HG02678 (cell line): ENCODE measurements around the gene FUT4.
"Not testable (repeated sequence)": the region's sequence is repeated elsewhere in the genome, so short reads cannot be mapped to it uniquely, and the experiment has no call there.

Experiments used
- ATAC-seq: cut with Tn5 transposase; IDR thresholded peaks from one replicate; pipeline ENCODE4 v1.9.1; 2021; ENCODE audit warnings: mild to moderate bottlenecking, moderate library complexity; ENCODE audit not compliant: unreplicated experiment

The FUT4 gene

GRCh38 chr11:94533206-94533605 lies 10.5 kb upstream of the FUT4 start:
- ATAC-seq: no peak

GRCh38 chr11:94533696-94534630 lies 9.8 kb upstream of the FUT4 start:
- ATAC-seq: no peak

- no peak for ATAC-seq
Measured at GRCh38 chr11:94536386-94536785, 7.3 kb upstream of the FUT4 start.

DNA sequence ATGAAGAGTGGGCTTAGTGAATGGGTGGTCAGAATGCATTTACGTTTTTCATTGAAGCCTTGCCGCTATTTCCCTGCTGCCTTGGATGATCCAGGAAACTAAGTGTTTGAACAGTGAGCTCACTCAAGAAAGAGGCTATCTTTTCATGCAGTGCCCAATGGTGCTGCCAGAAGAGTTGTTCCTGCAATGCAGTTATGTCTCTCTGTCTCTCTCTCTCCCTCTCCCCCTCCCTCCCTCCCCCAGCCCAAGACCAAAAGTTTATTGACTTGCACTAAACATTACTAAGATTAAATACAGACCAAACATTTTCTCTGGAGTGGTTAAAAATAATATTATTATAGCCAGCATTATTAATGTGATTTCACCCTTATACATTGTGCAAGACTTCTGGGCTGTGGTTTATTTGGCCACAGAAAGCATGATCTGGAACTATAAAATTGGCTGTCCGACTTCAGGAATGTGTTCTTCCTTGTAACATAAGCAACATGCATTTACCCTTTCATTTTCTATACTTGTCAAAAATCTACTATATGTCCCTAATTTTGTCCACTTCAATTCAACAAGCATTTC lies 6.6 kb upstream of the FUT4 start:
- ATAC-seq: no peak

- ATAC-seq: no peak
Measured at GRCh38 chr11:94539420-94539819, 4.3 kb upstream of the FUT4 start.

GRCh38 chr11:94544646-94545263 lies 1.0 kb downstream of the FUT4 start:
- ATAC-seq: peak; percentile 3

DNA sequence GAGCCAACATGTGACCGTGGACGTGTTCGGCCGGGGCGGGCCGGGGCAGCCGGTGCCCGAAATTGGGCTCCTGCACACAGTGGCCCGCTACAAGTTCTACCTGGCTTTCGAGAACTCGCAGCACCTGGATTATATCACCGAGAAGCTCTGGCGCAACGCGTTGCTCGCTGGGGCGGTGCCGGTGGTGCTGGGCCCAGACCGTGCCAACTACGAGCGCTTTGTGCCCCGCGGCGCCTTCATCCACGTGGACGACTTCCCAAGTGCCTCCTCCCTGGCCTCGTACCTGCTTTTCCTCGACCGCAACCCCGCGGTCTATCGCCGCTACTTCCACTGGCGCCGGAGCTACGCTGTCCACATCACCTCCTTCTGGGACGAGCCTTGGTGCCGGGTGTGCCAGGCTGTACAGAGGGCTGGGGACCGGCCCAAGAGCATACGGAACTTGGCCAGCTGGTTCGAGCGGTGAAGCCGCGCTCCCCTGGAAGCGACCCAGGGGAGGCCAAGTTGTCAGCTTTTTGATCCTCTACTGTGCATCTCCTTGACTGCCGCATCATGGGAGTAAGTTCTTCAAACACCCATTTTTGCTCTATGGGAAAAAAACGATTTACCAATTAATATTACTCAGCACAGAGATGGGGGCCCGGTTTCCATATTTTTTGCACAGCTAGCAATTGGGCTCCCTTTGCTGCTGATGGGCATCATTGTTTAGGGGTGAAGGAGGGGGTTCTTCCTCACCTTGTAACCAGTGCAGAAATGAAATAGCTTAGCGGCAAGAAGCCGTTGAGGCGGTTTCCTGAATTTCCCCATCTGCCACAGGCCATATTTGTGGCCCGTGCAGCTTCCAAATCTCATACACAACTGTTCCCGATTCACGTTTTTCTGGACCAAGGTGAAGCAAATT lies 1.8 kb downstream of the FUT4 start:
- ATAC-seq: no peak

DNA sequence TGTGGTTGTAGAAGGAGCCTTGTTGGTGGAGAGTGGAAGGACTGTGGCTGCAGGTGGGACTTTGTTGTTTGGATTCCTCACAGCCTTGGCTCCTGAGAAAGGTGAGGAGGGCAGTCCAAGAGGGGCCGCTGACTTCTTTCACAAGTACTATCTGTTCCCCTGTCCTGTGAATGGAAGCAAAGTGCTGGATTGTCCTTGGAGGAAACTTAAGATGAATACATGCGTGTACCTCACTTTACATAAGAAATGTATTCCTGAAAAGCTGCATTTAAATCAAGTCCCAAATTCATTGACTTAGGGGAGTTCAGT lies 2.4 kb downstream of the FUT4 start:
- no peak for ATAC-seq

DNA sequence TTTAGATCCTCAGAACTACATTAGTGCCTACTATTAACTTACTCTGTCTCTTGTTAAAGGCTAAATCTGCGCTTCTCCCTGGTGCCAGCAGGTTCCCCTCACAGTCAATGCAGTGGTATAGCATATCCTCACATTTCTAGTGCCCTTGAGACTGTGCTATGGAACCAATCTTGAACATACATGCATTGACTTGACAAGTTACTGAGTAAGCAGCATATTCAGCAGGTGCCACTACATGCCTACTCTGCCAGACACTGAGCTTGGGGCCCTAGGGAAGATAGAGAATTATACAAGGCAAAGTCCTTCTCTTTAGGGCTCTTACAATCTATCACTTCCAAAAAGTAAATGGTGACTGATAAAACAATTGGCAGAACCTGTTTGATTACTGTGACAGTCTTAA lies 3.2 kb downstream of the FUT4 start:
- ATAC-seq: no peak

DNA sequence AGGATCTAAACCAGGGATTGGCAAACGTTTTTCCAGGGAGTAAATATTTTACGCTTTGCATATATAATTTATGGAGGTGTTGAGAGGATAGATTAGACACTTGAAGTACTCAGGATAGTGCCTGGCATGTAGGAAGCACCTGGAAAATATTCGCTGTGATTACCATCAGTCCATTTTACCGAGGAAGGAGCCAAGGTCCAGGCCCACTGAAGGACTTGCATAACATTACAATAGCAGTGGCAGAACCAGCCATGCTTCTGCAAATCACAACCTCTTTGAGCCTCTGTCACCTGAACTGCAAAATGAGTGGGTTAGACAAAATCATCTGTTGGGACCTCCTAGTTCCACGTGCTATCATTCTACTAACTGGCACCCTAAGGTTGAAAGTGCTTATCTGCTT lies 5.4 kb downstream of the FUT4 start:
- no peak for ATAC-seq

DNA sequence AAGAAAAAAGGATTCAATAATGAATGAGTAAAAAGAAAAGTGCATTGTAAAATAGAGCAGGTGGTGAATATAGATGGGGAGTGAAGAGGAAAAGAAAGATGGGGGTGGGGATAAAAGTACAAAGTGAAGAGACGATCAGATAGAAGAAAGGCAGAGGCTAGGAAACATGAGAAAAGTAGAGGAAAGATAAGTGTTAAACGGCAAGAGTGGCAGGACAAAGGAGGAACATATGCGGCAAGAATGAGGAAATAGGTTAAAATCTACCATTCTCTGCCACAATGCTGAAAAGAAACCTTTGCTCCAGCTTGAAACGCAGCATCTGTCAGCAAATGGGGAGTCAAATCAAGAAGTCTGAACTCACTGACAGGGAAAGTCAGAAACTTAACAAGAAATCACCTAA lies 6.8 kb downstream of the FUT4 start:
- ATAC-seq: peak; percentile 41

GRCh38 chr11:94553938-94554337 lies 10.2 kb downstream of the FUT4 start:
- no peak for ATAC-seq

GRCh38 chr11:94555752-94556329 lies 12.1 kb downstream of the FUT4 start:
- ATAC-seq: not testable (repeated sequence)

DNA sequence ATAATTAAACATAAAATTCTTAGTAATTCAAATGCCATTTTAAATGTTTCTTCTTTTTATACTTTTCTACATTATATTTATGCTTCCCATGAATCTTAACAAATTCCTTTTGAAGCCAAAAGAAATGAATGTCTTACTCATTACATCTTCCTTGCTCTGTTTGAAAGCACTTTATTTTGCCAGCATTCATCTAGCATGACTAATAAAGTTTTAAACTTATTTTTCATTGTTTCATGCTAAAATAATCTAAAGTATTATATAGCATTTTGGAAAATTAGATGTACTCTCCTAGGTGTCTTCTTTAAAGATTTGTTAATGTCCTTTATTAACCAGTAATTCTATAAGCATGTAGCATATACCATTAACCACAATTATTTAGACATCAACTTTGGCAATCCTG lies 13.7 kb downstream of the FUT4 start:
- no peak for ATAC-seq

DNA sequence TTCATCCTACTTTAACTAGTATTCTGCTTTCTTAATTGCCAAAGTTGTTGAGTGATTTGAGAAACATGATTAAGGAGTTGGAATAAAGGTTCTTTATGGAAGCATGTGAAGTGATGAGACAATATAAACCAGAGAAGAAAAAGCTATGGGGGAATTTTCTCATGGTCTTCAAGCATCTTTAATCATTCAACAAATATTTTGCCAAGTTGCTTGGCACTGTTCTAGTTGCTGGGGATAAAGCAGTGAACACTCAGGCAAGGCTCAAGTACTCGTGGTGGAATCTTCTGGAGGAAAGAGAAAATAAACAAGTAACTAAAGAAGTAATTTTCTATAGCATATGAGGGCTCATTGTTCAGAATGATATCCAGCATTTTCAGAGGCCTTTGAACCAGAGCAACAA lies 14.3 kb downstream of the FUT4 start:
- no peak for ATAC-seq

GRCh38 chr11:94558468-94558867 lies 14.7 kb downstream of the FUT4 start:
- peak; percentile 58 for ATAC-seq

DNA sequence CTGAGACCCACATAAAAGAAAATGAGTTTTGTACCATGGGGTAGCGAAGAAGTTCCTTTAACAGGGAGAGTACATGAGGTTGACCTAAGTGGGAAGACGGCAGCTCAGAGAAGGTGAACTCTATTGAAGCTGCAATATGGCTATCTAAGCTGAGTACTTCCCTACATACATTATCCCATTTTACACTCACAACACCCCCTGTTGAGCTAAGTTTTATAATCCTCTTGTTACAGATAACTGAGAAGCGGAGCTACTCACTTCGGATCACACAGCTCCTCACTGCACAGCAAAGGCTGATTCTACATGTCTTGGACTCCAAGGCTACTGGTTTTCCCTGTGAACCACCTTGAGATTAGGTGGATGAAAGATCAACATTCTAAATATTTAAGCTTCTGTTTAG lies 15.2 kb downstream of the FUT4 start:
- ATAC-seq: no peak

- no peak for ATAC-seq
Measured at GRCh38 chr11:94559361-94559760, 15.6 kb downstream of the FUT4 start.

DNA sequence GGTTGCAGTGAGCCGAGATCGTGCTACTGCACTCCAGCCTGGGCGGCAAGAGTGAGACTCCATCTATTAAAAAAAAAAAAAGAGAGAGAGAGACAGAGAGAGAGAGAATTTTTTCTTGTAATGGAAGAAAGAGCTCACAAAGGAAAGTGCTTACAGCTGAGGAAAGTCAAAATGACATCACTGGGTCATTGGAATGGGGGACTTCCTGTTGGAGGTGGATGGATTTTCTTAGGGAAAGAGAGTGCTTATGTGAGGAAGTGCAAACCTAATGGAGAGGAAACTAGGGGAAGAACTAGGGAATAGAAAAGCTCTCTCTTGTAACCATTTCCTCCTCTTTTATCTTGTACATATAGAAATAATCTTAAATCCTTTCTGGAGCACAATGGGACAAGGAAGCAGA lies 17.1 kb downstream of the FUT4 start:
- no peak for ATAC-seq

GRCh38 chr11:94563176-94563847 lies 19.6 kb downstream of the FUT4 start:
- no peak for ATAC-seq
